DND-41 (cell line): ENCODE data around the gene OR52A5.
"Not testable (repeated sequence)": the region's sequence is repeated elsewhere in the genome, so short reads cannot be mapped to it uniquely, and the experiment has no call there.

Source experiments
- ATAC-seq: fragments of 200-7000 bp; cut with Tn5 transposase; 3 replicates; pipeline ENCODE4 v1.9.1; 2021; ENCODE audit warnings: low read depth; ENCODE audit not compliant: insufficient read depth
- DNase-seq: peaks from one replicate; pipeline ENCODE4 v3.0.0-alpha.2; 2020
- H2AFZ ChIP-seq: 2 replicates; pipeline ENCODE4 v1.6.0; 2012; ENCODE audit warnings: low read depth, low read length
- H3K27ac ChIP-seq: 2 replicates; pipeline ENCODE4 v1.5.1; 2012; ENCODE audit warnings: low read length, inconsistent platforms
- H3K27me3 ChIP-seq: fragments of 200-600 bp; sonication (generic); 2 replicates; pipeline ENCODE4 v1.6.0; 2012; ENCODE audit warnings: low read length, mild to moderate bottlenecking, inconsistent platforms; ENCODE audit not compliant: insufficient read depth, poor library complexity
- H3K36me3 ChIP-seq: 2 replicates; pipeline ENCODE4 v1.5.1; 2012; ENCODE audit warnings: low read length, inconsistent platforms; ENCODE audit not compliant: insufficient read depth
- H3K4me1 ChIP-seq: 2 replicates; pipeline ENCODE4 v1.5.1; 2012; ENCODE audit warnings: mild to moderate bottlenecking, low read length; ENCODE audit not compliant: insufficient read depth
- H3K4me2 ChIP-seq: 2 replicates; pipeline ENCODE4 v1.6.0; 2012; ENCODE audit warnings: mild to moderate bottlenecking, moderate library complexity, low read length, inconsistent platforms; ENCODE audit not compliant: insufficient read depth
- H3K4me3 ChIP-seq, 2 experiments: fragments of 200-600 bp in 1 of 2; shearing (Covaris generic) in 1 of 2; 2 replicates each; pipeline ENCODE4 v1.5.1; 2012 to 2016; ENCODE audit warnings: inconsistent platforms in 2 of 2, low read length in 2 of 2, mild to moderate bottlenecking in 2 of 2, low read depth in 1 of 2, moderate library complexity in 1 of 2
- H3K79me2 ChIP-seq: 2 replicates; pipeline ENCODE4 v1.6.0; 2012; ENCODE audit warnings: low read length, inconsistent platforms; ENCODE audit not compliant: insufficient read depth
- H3K9ac ChIP-seq: 2 replicates; pipeline ENCODE4 v1.6.0; 2012; ENCODE audit warnings: low read depth, mild to moderate bottlenecking, inconsistent platforms, low read length, moderate library complexity
- H3K9me3 ChIP-seq: 2 replicates; pipeline ENCODE4 v1.5.1; 2012; ENCODE audit warnings: low read length, moderate library complexity, mild to moderate bottlenecking, inconsistent platforms; ENCODE audit not compliant: insufficient read depth, severe bottlenecking
- H4K20me1 ChIP-seq: 2 replicates; pipeline ENCODE4 v1.6.0; 2012; ENCODE audit warnings: low read length; ENCODE audit not compliant: insufficient read depth
- EZH2 ChIP-seq: IDR thresholded peaks from 3 replicates; pipeline ENCODE4 v1.6.1; 2012; ENCODE audit warnings: borderline replicate concordance, low read depth, mild to moderate bottlenecking, moderate library complexity, low read length, inconsistent platforms; ENCODE audit not compliant: severe bottlenecking
- TF ChIP-seq, protein P1 (sequence below): IDR thresholded peaks from 2 replicates; pipeline ENCODE4 v1.5.1; 2012; ENCODE audit warnings: borderline replicate concordance, low read length, moderate library complexity, mild to moderate bottlenecking; ENCODE audit not compliant: poor library complexity, severe bottlenecking; ENCODE audit errors: extremely low read depth

The OR52A5 gene

GRCh38 chr11:5153574-5154431, 15.6 kb upstream of the OR52A5 start:
- ATAC-seq (no peak), DNase-seq (no peak)
- Histone ChIP-seq H4K20me1 (no peaks in the 10 kb centered on the region), H3K9me3 (no peaks in the 10 kb centered on the region), H3K79me2 (no peaks in the 10 kb centered on the region), H3K4me2 (no peak overlapping the region), H3K27me3 (peaks cover 8% of the 10 kb centered on the region), H3K4me1 (no peaks in the 10 kb centered on the region), H2AFZ (no peak overlapping the region), H3K27ac (no peak overlapping the region), H3K36me3 (no peaks in the 10 kb centered on the region), H3K4me3 (no peak overlapping the region), H3K9ac (no peak overlapping the region)
- TF ChIP-seq, protein P1, sequence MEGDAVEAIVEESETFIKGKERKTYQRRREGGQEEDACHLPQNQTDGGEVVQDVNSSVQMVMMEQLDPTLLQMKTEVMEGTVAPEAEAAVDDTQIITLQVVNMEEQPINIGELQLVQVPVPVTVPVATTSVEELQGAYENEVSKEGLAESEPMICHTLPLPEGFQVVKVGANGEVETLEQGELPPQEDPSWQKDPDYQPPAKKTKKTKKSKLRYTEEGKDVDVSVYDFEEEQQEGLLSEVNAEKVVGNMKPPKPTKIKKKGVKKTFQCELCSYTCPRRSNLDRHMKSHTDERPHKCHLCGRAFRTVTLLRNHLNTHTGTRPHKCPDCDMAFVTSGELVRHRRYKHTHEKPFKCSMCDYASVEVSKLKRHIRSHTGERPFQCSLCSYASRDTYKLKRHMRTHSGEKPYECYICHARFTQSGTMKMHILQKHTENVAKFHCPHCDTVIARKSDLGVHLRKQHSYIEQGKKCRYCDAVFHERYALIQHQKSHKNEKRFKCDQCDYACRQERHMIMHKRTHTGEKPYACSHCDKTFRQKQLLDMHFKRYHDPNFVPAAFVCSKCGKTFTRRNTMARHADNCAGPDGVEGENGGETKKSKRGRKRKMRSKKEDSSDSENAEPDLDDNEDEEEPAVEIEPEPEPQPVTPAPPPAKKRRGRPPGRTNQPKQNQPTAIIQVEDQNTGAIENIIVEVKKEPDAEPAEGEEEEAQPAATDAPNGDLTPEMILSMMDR = no peak
- no peak for TF ChIP-seq EZH2

DNA sequence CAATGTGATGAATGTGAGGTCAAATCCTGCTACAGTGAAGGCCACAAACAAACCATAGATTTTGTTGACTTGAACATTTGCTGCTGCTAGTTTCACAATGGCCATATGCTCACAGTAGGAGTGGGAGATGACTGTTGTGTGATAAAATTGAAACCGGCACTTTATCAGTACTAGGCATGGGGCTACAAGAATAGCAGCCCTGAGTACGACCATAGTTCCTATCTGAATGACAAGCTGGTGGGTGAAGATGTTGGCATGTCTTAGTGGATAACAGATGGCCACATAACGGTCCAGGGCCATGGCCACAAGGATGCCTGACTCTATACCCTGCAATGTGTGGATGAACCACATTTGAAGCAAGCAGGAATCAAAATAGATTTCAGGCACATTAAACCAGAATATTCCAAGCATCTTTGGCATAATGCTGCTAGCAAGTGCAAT, 13.6 kb upstream of the OR52A5 start:
- Histone ChIP-seq H3K9me3 (no peaks in the 10 kb centered on the region), H3K36me3 (no peaks in the 10 kb centered on the region), H3K4me1 (no peaks in the 10 kb centered on the region), H3K79me2 (no peaks in the 10 kb centered on the region), H3K4me2 (no peak overlapping the region), H3K9ac (no peak overlapping the region), H3K27ac (no peak overlapping the region), H3K27me3 (peaks cover 8% of the 10 kb centered on the region), H4K20me1 (no peaks in the 10 kb centered on the region), H3K4me3 (no peak overlapping the region), H2AFZ (no peak overlapping the region)
- DNase-seq (no peak), ATAC-seq (no peak)
- TF ChIP-seq, protein P1 = no peak
- no peak for TF ChIP-seq EZH2

GRCh38 chr11:5144206-5144605, 6.0 kb upstream of the OR52A5 start:
- ATAC-seq, H3K4me2 ChIP-seq, H2AFZ ChIP-seq, H3K9me3 ChIP-seq, DNase-seq, H3K79me2 ChIP-seq, H3K4me1 ChIP-seq, H3K9ac ChIP-seq, H3K27ac ChIP-seq, H3K4me3 ChIP-seq, H4K20me1 ChIP-seq, H3K36me3 ChIP-seq, H3K27me3 ChIP-seq: not testable (repeated sequence)

DNA sequence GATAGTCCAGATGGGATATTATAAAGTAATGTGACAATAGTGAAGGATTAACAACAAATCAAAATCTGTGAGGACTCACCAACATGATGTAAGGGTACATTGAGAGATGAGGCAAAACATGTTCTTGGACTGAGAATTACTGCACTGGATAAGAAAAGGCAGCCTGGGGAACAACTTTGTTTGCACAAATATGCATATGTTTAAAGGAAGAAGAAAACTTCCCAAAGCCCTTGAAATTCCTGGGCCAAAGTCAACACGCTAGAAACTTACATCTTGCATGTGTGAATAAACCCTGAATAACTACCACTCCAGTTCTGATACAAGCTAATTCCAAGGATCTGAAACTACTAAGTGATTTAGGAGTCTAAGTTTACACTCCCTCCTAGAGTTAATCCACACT, 1.1 kb downstream of the OR52A5 start:
- Histone ChIP-seq H3K4me2 (no peak overlapping the region), H3K9me3 (no peaks in the 10 kb centered on the region), H3K4me3 (no peak overlapping the region), H4K20me1 (no peaks in the 10 kb centered on the region), H3K79me2 (no peaks in the 10 kb centered on the region), H3K36me3 (no peaks in the 10 kb centered on the region), H3K4me1 (no peaks in the 10 kb centered on the region), H3K27me3 (no peaks in the 10 kb centered on the region), H3K27ac (no peak overlapping the region), H3K9ac (no peak overlapping the region), H2AFZ (no peak overlapping the region)
- ATAC-seq (no peak), DNase-seq (no peak)
- TF ChIP-seq, protein P1 = no peak
- TF ChIP-seq EZH2 = no peak
